Measurements from ENCODE around the gene TRIM54.

The TRIM54 gene

DNA sequence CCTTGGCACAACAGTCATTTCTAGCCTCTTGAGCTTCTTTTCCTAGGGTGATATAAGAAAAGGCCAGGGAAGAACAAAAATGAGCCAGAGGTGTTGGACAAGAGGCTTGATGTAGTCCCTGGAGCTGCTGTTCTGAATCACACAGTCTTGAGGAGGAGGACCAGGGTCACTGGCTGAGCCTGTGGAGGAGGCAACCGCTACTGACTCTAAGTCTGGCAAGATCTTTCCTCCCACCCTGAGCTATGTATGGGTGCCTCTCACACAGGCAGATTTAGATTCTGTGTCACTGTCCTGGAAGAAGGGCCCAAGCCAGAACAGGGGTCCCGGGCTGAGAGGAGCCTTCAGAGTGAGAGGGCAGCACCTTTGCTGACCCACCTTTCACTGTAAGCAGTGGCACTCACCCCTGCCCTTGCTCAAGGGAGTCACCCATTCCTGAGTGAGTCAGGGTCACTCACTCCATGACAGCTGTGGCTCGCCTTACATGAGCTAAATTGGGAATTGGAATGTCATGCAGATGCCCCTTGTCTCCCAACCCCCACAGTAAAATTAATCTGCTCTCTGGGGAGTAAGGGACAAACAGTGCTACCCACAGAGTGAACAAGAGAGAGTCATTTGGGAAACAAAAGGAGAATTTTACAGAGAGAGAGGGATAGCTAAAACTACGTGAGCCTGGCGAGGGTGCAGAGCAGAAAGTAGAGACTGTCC is at the start of gene TRIM54:
Gene TRIM54, plus strand, starts transcription at position 575 of the 705 bp plus-strand sequence. CDS start 303 bp downstream, outside the sequence.
- in situ Hi-C loops (cut with MboI; ENCODE audit: low sequenced_read_pairs), result loop anchor here (10.0 kb wide), 2 partner anchors 187 to 327 kb away; no protein-coding TSS in a partner anchor

- in situ Hi-C loops (cut with MboI; ENCODE audit: low sequenced_read_pairs), result no loop called here
Measured at GRCh38 chr2:27233341-27233740, 48.9 kb upstream of the TRIM54 start.

- in situ Hi-C loops (cut with MboI; ENCODE audit: low sequenced_read_pairs), result no loop called here
Measured at GRCh38 chr2:27236136-27236535, 46.1 kb upstream of the TRIM54 start.

GRCh38 chr2:27236626-27237025 is 45.6 kb upstream of the TRIM54 start:
- in situ Hi-C loops (cut with MboI; ENCODE audit: low sequenced_read_pairs), result no loop called here

GRCh38 chr2:27237341-27237945 is 44.8 kb upstream of the TRIM54 start:
- in situ Hi-C loops (cut with MboI; ENCODE audit: low sequenced_read_pairs), result no loop called here

DNA sequence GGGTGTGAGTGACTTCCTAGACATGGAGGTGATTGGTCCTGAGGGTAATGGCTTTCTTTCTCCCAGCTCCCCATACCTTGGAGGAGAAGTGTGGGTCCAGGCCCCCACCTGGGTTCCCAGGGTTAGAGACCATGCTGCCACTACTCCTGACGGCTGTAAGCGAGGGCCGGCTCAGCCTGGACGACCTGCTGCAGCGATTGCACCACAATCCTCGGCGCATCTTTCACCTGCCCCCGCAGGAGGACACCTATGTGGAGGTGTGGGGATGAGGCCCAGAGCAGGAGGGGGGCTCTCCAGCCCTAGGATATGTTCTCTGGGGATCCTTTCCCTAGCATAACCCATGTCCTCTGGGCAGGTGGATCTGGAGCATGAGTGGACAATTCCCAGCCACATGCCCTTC is 43.3 kb upstream of the TRIM54 start:
- in situ Hi-C loops (cut with MboI; ENCODE audit: low sequenced_read_pairs), result no loop called here

DNA sequence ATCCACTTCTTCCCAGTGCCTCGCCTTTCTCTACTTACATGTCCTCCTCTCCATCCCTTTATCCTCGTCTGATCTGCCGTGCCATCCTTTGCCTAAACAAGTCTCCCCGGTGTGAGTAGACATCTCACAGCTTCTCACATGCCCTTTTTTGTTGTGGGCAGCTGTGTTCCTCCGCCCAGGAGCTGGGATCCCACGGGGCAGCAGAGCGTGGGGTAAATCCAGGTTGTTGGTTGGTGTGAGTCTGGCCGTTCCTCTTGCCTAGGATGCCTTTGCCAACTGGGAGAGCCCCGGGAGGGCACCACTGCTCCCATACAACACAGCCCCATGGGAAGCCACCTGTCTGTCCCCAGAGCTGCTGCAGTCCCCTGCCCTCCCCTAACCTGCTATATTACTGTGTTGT is 41.8 kb upstream of the TRIM54 start:
- in situ Hi-C loops (cut with MboI; ENCODE audit: low sequenced_read_pairs), result no loop called here

GRCh38 chr2:27241761-27242613 is 40.2 kb upstream of the TRIM54 start:
- in situ Hi-C loops (cut with MboI; ENCODE audit: low sequenced_read_pairs), result no loop called here

GRCh38 chr2:27242614-27242951 is 39.6 kb upstream of the TRIM54 start:
- in situ Hi-C loops (cut with MboI; ENCODE audit: low sequenced_read_pairs), result no loop called here

- in situ Hi-C loops (cut with MboI; ENCODE audit: low sequenced_read_pairs), result no loop called here
Measured at GRCh38 chr2:27243391-27244130, 38.7 kb upstream of the TRIM54 start.

DNA sequence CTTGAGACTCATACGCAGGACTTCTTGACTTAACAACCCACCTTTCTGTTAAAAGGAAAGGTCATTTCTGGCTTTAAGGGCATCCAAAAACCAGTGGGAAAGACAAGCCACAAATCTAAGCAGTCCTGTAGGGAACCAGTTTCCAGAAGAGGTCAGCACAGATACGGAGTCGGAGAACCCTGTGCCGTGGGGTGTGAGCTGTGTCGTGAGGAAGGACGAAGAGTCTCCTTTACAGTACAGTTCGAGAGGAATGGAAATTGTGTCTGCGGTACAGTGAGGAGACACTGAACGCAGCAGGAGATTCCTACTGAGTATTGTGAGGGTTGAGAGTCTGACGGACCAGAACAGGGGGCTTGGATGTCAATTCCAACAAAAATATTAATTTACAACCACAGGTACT is 37.1 kb upstream of the TRIM54 start:
- in situ Hi-C loops (cut with MboI; ENCODE audit: low sequenced_read_pairs), result no loop called here

DNA sequence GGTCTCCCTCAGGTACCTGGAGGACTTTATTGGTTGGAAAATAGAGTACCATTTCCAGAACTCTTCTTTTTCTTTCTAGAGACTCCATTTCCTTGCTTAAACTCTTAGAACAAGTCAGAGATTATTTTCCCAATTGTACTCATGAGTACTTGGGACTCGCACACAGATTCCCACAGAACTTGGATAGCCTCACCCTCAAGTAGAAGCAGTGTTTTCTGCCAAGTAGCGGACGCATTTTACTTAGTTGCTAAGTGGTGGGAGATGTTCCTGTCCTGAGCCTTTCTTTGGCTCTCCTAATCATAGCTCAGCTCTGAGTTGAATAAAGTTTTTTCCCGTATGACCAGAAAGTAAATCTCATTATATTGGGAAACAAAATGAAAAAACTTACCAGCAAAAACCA is 36.6 kb upstream of the TRIM54 start:
- in situ Hi-C loops (cut with MboI; ENCODE audit: low sequenced_read_pairs), result no loop called here

DNA sequence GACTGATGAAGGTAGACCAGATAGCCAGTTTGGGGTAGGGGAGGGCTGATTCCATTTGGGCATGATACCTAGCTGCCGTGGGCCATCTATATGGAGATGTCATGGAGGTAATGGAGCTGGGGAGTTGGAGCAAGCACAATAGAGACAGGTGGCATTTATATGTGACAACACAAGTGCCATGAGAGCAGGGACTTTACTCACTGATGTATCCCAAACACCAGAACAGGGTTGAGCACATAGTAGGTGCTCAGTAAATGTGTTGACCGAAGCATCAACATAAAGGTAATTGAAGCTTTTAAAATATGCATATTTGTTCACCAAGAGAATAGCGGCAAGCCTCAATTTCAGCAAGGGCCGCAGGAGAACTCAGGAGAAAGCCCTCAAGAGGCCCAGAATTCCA is 34.3 kb upstream of the TRIM54 start:
- in situ Hi-C loops (cut with MboI; ENCODE audit: low sequenced_read_pairs), result no loop called here

GRCh38 chr2:27249159-27249890 is 32.9 kb upstream of the TRIM54 start:
- in situ Hi-C loops (cut with MboI; ENCODE audit: low sequenced_read_pairs), result no loop called here

DNA sequence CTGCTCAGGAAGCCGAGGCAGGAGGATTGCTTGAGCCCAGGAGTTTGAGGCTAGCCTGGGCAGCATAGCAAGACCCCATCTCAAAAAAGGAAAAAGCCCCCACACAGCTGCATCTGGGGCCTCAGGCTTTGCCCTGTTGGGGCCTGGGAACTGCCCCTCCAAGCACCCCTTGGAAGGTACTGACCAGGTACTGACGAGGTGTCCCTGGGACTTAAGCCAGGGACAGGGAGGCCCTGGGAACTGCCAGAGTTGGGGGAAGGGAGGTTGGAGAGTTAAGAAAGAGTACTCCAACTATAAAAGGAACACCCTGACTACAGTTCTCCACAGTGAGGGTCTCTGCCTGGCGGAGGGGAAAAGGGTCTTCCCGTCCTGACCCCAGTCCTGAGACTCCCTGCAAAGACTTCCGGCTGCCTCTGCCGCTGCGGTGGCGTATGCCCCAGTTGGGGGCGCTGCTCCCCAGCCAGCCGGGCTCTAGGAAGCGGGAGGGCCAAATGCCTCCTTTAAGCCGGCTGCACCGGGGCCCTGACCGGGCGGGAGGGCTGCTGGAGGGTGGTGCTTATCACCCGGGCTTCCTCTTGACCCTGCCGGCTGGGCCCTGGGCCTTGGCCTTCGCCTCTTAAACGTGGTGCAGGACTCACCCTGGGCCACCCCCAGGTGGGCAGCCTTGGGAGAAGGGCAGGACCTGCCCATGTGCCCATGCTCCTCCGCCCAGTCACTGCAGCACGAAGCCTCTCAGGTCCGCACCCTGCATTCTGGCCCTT is 32.2 kb upstream of the TRIM54 start:
- in situ Hi-C loops (cut with MboI; ENCODE audit: low sequenced_read_pairs), result no loop called here

DNA sequence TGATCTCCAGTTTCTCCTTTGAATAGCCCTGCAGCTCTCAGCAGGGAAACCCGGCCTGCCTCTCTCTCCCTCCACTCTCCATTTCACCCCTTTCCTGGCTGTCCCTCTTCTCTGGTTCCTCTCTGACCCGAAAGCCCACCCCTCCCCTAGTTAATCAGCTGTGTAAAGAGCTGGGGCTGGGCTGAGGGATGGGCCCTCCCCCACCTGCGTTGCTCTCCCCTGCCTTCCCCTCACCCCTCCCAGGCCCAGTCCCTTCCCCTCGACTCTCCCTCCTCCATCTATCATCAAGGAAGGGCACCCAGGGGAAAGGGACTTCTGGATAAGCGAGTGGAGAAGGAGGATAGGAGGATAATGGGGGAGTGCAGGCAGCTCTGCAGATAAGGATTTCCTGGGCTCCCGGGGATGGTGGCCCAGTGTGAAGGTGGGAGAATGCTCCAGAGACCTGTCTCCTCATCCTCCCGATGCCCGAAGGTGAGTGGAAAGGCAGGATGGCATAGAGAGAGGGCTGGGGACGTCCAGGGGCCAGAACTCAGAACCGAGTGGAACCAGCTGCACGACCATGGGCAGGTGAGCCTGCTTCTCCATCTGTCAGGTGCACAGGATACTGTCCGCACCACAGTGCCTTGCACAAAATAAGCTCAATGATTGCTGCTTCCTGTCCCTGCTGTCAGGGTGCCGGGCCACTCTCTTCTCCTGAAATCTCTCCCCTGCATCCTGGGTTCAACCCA is 31.4 kb upstream of the TRIM54 start:
- in situ Hi-C loops (cut with MboI; ENCODE audit: low sequenced_read_pairs), result no loop called here

GRCh38 chr2:27251766-27252165 is 30.5 kb upstream of the TRIM54 start:
- in situ Hi-C loops (cut with MboI; ENCODE audit: low sequenced_read_pairs), result no loop called here

DNA sequence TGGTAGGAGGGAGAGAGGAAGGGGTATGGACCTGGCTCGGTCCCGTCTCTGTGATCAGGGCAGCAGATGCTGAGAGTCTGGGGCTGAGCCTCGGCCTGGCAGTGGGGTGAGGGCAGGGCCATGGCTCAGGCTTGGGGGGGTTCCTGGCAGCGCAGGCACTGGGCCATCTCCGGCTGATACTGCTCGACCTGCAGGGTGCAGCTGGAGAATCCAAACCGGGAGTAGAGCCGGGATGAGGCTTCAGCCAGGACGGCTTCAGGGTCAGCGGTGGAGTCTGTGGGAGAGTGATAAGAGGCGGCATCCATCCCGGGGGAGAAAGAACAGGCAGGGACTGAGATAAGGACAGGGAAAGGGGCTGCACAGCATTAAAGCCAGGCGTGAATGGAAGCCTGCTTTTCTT is 27.0 kb upstream of the TRIM54 start:
- in situ Hi-C loops (cut with MboI; ENCODE audit: low sequenced_read_pairs), result no loop called here

- in situ Hi-C loops (cut with MboI; ENCODE audit: low sequenced_read_pairs), result no loop called here
Measured at GRCh38 chr2:27255660-27256059, 26.6 kb upstream of the TRIM54 start.

All from HL-60/S4 (cell line).